ENCODE data around the gene IDH2.
A peak's percentile ranks its signal among the peaks of the same experiment; 100 is the strongest.
"Not testable (repeated sequence)": the region's sequence is repeated elsewhere in the genome, so short reads cannot be mapped to it uniquely, and the experiment has no call there.

IDH2 gene

DNA sequence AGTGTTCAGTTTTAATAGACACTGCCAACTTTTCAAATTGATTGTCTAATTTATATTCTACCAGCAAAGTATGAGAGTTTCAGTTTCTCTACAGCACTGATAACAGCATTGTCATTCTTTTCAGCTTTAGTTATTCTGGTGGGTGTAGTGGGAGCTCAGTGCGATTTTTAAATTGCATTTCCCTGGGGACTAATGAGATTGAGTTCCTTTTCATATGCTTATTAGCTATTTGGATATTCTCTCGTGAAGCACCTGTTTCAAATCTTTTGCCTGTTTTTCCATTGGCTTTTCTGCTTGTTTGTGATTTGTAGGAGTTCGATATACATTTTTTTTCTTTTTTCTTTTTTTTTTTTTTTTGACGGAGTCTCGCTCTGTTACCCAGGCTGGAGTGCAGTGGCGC is 18.8 kb upstream of the IDH2 start:
- in situ Hi-C loops (cut with MboI; ENCODE audit: low pct_unique_long_range_greater_than_20kb, low sequenced_read_pairs): no loop called here
- no peak for DNase-seq

- in situ Hi-C loops (cut with MboI; ENCODE audit: low pct_unique_long_range_greater_than_20kb, low sequenced_read_pairs): no loop called here
- DNase-seq: no peak
These were observed 17.1 kb upstream of the IDH2 start for GRCh38 chr15:90119367-90119766.

GRCh38 chr15:90115783-90116182 is 13.5 kb upstream of the IDH2 start:
- no peak for DNase-seq
- in situ Hi-C loops (cut with MboI; ENCODE audit: low pct_unique_long_range_greater_than_20kb, low sequenced_read_pairs): no loop called here

DNA sequence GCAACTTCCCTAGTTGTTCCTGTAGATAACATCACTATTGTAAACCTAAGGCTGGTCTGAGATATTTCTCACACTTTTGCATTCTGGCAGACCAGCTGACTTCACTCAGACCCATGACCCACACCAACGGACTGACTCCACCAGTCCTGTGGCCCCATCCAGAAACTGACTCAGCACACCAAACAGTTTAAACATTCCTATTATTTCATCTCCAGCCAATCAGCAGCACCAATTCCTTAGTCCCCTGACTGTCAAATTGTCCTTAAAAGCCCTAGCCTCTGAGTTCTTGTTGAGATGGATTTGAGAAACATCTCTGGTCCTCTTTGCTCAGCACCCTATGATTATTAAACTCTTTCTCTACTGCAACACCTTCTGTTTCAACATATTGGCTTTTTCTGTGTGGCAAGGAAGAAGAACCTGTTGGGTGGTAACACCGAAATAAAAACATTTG is 12.2 kb upstream of the IDH2 start:
- in situ Hi-C loops (cut with MboI; ENCODE audit: low pct_unique_long_range_greater_than_20kb, low sequenced_read_pairs): no loop called here
- DNase-seq: no peak

DNA sequence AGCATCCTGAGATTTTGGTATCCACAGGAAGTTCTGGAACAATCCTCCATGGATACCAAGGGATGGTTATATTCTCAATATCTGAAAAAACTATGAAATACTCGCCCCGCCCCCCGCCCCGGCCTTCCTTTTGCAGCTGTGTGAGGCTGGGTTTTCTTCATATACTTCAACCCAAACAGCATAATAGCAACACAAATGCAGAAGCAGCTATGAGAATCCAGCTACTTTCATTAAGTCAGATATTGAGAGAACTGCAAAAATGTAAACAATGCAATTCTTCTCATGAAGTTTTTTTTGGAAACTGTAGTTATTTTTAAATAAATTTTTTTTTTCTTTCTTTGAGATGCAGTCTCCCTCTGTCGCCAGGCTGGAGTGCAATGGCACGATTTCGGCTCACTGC is 10.9 kb upstream of the IDH2 start:
- no peak for DNase-seq
- in situ Hi-C loops (cut with MboI; ENCODE audit: low pct_unique_long_range_greater_than_20kb, low sequenced_read_pairs): no loop called here

DNA sequence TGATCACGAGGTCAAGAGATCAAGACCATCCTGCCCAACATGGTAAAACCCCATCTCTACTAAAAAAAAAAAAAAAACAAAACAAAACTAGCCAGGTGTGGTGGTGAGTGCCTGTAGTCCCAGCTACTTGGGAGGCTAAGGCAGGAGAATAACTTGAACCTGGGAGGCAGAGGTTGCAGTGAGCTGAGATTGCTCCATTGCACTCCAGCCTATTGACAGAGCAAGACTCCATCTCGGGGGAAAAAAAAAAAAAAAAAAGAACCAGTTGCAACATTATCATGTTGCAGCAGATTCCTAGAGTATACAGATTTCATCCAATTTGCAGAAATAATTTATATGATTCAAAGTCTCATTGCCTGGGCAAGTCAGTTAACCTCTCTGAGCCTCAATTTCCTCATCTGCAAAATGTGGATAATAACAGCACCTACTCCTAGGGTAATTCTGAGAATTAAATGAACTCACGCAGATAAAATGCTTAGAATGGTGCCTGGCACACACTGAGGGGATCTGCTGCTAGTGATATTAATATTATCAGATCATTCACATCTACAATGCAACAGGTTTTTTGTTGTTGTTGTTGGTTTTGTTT is 7.0 kb upstream of the IDH2 start:
- in situ Hi-C loops (cut with MboI; ENCODE audit: low pct_unique_long_range_greater_than_20kb, low sequenced_read_pairs): not testable (repeated sequence)

DNA sequence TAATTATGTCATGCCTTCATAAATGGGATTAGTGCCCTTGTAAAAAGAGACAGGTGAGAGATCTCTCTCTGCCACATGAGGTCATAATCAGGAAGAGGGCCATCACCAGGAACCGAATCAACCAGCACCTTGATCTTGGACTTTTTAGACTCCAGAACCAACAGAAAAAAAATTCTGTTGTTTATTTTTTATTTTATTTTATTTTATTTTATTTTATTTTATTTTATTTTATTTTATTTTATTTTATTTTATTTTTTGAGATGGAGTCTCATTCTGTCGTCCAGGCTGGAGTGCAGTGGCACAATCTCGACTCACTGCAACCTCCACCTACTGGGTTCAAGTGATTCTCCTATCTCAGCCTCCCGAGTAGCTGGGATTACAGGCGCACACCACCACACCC is 5.8 kb upstream of the IDH2 start:
- in situ Hi-C loops (cut with MboI; ENCODE audit: low pct_unique_long_range_greater_than_20kb, low sequenced_read_pairs); DNase-seq: not testable (repeated sequence)

More for the DNA sequence above, 7.0 kb upstream of the IDH2 start:
- DNase-seq: not testable (repeated sequence)

GRCh38 chr15:90106522-90107117 is 4.4 kb upstream of the IDH2 start:
- DNase-seq: no peak
- in situ Hi-C loops (cut with MboI; ENCODE audit: low pct_unique_long_range_greater_than_20kb, low sequenced_read_pairs): no loop called here

- in situ Hi-C loops (cut with MboI; ENCODE audit: low pct_unique_long_range_greater_than_20kb, low sequenced_read_pairs): no loop called here
- no peak for DNase-seq
These were observed 3.3 kb upstream of the IDH2 start for GRCh38 chr15:90105521-90105920.

GRCh38 chr15:90104551-90104950 is 2.3 kb upstream of the IDH2 start:
- in situ Hi-C loops (cut with MboI; ENCODE audit: low pct_unique_long_range_greater_than_20kb, low sequenced_read_pairs): no loop called here

DNA sequence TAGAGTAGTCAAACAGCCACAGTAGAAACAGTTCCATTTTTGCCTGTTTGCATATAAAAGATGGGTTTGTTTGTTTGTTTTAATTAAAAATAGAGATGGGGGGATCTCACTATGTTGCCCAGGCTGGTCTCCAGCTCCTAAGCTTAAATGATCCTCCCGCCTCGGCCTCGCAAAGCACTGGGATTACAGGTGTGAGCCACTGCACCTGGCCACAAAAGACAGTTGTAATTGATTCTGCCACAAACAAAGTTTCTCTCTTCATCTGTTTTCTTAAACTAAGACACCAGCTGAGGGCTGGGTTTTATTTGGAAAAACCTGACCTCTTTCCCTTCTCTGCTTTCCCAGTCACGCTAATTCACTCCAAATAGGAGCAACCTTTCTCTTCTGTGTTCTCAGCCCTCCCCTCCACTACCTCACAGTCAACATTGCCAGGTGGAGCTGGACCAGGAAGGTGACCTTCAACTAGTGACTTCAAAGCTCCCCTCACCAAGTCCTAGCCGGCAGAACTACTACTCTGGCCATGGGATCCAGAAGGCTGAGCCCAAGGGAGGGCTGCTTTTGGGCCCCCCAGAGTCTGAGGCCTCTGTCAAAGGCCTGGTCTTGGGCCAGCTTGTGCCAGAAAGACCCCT is 1.5 kb upstream of the IDH2 start:
- no peak for DNase-seq
- in situ Hi-C loops (cut with MboI; ENCODE audit: low pct_unique_long_range_greater_than_20kb, low sequenced_read_pairs): no loop called here

More at GRCh38 chr15:90104551-90104950, 2.3 kb upstream of the IDH2 start:
- no peak for DNase-seq

- in situ Hi-C loops (cut with MboI; ENCODE audit: low pct_unique_long_range_greater_than_20kb, low sequenced_read_pairs): no loop called here
These were observed 919 bp downstream of the IDH2 start for GRCh38 chr15:90101130-90101968.

GRCh38 chr15:90099868-90100831 is 2.1 kb downstream of the IDH2 start:
- peak; percentile 28 for DNase-seq
- in situ Hi-C loops (cut with MboI; ENCODE audit: low pct_unique_long_range_greater_than_20kb, low sequenced_read_pairs): loop anchor here (25.0 kb wide), 2 partner anchors 188 to 338 kb away; partner anchors contain the start of genes ARPIN and MESP1

More at GRCh38 chr15:90101130-90101968, 919 bp downstream of the IDH2 start:
- DNase-seq: peak; percentile 83

DNA sequence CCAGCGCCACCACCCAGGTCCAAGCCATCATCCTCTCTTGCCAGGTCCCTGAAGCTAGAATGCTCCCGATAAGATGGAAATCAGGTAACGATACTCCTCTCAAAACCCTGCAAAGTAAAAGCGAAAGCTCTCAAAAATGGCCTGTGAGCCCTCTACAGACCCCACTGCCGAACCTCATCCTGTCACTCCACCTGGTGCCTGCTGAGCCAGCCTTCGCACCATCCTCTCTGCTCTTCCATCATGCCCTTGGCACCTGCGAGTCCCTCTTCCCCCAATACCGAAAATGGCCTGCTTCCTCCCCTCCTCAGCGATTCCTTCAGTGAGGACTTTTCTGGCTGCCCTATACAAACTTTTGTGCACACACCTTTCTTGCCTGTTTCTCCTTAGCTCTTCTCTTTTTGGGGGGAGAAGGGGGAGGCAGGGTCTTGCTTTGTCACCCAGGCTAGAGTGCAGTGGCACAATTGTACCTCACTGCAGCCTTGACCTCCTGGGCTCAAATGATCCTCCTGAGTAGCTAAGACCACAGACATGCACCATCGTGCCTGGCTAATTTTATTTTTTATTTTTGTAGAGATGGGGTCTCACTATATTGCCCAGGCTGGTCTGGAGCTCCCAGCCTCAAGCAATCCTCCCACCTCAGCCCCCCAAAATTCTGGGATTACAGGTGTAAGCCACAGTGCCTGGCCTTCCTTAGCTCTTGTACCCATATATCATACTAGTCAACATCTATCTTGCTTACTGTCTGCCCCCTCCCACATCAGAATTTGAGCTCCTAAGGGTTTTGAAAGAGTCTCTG is 3.0 kb downstream of the IDH2 start:
- in situ Hi-C loops (cut with MboI; ENCODE audit: low pct_unique_long_range_greater_than_20kb, low sequenced_read_pairs): loop anchor here (25.0 kb wide), 2 partner anchors 187 to 337 kb away; partner anchors contain the start of genes ARPIN and MESP1
- no peak for DNase-seq

- DNase-seq: no peak
- in situ Hi-C loops (cut with MboI; ENCODE audit: low pct_unique_long_range_greater_than_20kb, low sequenced_read_pairs): loop anchor here (25.0 kb wide), 2 partner anchors 185 to 335 kb away; partner anchors contain the start of genes ARPIN and MESP1
These were observed 4.8 kb downstream of the IDH2 start for GRCh38 chr15:90097475-90097874.

DNA sequence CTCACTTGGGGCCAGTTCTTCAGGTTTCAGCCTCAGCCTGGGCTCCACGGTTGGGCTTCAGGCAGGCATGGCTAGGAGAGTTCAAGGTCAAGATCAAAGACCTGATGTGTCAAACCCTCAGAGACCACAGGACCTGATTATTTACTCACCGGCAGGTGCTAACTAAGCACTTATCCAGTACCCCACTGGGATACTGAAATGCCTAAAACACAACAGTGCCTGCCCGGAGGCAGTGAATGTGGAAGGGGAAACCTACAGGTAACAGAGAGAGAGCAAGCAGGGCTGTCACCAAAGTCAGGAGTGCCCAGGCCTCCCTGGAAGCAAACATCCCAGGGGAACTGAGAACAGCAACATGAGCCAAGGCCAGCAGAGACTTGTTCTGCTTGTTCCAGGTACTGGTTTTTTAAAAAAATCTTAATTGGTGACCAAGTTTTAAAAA is 6.7 kb downstream of the IDH2 start:
- in situ Hi-C loops (cut with MboI; ENCODE audit: low pct_unique_long_range_greater_than_20kb, low sequenced_read_pairs): loop anchor here (25.0 kb wide), 2 partner anchors 183 to 333 kb away; partner anchors contain the start of genes ARPIN and MESP1
- no peak for DNase-seq

GRCh38 chr15:90091156-90091931 is 10.9 kb downstream of the IDH2 start:
- no peak for DNase-seq
- in situ Hi-C loops (cut with MboI; ENCODE audit: low pct_unique_long_range_greater_than_20kb, low sequenced_read_pairs): loop anchor here (25.0 kb wide), 2 partner anchors 179 to 329 kb away; partner anchors contain the start of genes ARPIN and MESP1
